Measurements from ENCODE around the gene IL4I1.

The IL4I1 gene

DNA sequence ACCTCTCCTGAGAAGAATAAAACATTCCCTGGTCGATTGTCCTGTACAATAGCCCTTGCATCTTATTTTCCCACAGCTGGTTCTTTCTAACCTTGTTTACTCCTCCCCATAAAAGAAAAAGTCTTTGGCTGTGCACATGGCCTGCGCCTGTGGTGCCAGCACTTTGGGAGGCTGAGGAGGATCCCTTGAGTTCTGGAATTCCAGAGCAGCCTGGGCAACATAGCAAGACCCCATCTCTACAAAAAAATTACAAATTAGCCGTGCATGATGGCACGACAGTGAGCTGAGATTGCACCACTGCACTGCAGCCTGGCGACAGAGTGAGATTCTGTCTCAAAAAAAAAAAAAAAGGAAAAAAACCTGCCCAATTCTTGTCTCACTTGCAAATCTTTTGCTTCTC lies 39.9 kb upstream of the IL4I1 start:
- TF ChIP-seq, protein P1, sequence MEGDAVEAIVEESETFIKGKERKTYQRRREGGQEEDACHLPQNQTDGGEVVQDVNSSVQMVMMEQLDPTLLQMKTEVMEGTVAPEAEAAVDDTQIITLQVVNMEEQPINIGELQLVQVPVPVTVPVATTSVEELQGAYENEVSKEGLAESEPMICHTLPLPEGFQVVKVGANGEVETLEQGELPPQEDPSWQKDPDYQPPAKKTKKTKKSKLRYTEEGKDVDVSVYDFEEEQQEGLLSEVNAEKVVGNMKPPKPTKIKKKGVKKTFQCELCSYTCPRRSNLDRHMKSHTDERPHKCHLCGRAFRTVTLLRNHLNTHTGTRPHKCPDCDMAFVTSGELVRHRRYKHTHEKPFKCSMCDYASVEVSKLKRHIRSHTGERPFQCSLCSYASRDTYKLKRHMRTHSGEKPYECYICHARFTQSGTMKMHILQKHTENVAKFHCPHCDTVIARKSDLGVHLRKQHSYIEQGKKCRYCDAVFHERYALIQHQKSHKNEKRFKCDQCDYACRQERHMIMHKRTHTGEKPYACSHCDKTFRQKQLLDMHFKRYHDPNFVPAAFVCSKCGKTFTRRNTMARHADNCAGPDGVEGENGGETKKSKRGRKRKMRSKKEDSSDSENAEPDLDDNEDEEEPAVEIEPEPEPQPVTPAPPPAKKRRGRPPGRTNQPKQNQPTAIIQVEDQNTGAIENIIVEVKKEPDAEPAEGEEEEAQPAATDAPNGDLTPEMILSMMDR (conservative IDR thresholded peaks at IDR 0.05; ENCODE audit: low read length): no peak
- DNase-seq (ENCODE audit: low read depth): no peak
- no peak overlapping the region for H3K4me3 ChIP-seq (ENCODE audit: low read length)

- TF ChIP-seq, protein P1 (conservative IDR thresholded peaks at IDR 0.05; ENCODE audit: low read length): no peak
- no peak overlapping the region for H3K4me3 ChIP-seq (ENCODE audit: low read length)
- DNase-seq (ENCODE audit: low read depth): no peak
Observed at GRCh38 chr19:49933643-49934042, 37.0 kb upstream of the IL4I1 start.

GRCh38 chr19:49932731-49933131 lies 36.0 kb upstream of the IL4I1 start:
- DNase-seq (ENCODE audit: low read depth): no peak

GRCh38 chr19:49932041-49932451 lies 35.4 kb upstream of the IL4I1 start:
- DNase-seq (ENCODE audit: low read depth): no peak
- TF ChIP-seq, protein P1 (conservative IDR thresholded peaks at IDR 0.05; ENCODE audit: low read length): no peak
- no peak overlapping the region for H3K4me3 ChIP-seq (ENCODE audit: low read length)

More at GRCh38 chr19:49932731-49933131, 36.0 kb upstream of the IL4I1 start:
- H3K4me3 ChIP-seq (ENCODE audit: low read length): no peak overlapping the region
- TF ChIP-seq, protein P1 (conservative IDR thresholded peaks at IDR 0.05; ENCODE audit: low read length): no peak

DNA sequence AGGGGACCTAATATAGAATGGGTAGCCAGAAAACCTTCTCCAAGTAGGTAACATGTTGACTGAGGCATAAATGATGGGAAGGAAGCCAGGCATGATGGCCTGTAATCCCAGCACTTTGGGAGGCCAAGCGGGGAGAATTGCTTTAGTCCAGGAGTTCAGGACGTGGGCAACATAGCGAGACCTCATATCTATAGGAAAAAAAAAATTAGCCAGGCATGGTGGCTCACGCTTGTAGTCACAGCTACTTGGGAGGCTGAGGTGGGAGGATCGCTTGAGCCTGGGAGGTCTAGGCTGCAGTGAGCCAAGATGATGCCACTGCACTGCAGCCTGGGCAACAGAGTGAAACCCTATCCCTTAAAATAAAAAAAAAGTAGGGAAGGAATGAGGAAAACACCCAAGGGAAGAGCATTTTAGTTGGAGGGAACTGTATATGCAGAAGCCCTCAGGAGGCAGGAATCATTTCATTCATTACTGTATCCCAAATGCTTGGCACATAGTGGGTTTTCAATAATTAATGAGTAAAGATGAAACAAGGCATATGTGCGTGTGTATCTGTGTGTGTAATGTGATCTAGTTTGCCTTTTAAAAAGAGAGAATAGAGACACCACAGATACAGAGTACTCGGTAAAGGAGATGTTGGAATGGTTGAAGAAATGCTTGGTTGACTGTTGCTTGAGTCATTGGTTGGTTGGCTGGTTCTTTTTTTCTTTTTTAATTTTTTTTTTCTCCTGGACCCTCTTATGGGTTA lies 34.8 kb upstream of the IL4I1 start:
- H3K4me3 ChIP-seq (ENCODE audit: low read length): peak overlapping the region; percentile 92
- TF ChIP-seq, protein P1 (conservative IDR thresholded peaks at IDR 0.05; ENCODE audit: low read length): no peak
- no peak for DNase-seq (ENCODE audit: low read depth)

- TF ChIP-seq, protein P1 (conservative IDR thresholded peaks at IDR 0.05; ENCODE audit: low read length): no peak
- no peak for DNase-seq (ENCODE audit: low read depth)
- peak overlapping the region; percentile 92 for H3K4me3 ChIP-seq (ENCODE audit: low read length)
Observed at GRCh38 chr19:49930483-49931011, 33.9 kb upstream of the IL4I1 start.

Measured in AG10803 (cell line).